ENCODE data around the gene FBXL19. TPM values are rescaled to one million over a fixed set of nuclear protein-coding genes. Genes with fewer than 3 reads are reported as not detected.

The FBXL19 gene
- total and polyA plus RNA-seq, 9 of the 15 experiments (the other 6 are each of a cell fraction or from before 2014, with no cell fraction given), result 0.13 to 48.0 (median 13.5) TPM; not detected in 1

DNA sequence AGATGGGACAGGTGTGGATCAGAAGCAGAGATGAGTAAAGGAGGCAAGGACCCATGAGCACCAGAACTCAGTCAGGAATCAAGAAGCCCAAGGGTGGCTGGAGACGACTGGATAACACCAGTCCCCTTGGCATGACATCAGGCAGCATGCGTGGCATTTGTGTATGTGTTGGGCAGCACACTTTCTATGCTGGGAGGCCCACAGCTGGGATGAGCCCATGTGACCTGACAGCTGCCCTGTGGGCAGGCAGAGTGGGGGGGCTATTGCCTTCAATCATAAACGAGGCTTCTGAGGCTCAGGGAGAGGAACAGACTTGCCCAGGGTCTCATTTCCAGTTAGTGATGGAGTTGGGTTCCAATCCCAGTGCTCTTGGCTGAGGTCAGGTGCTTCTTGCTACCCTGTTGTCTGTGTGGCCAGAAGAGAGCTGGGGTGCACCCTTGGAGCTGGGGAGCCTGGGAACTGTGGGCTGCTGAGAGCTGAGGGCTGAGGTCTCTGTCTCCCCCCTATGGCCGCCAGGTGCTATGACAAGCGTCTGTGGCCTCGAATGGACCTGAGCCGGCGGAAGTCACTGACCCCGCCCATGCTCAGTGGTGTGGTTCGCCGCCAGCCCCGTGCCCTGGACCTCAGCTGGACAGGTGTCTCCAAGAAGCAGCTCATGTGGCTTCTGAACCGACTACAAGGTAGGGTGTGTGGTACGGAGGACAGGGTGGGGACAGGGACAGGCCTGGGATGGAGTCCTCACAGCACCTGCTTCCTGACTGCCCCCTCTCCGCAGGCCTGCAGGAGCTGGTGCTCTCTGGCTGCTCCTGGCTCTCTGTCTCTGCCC is 18.4 kb downstream of the FBXL19 start (continued):
- TF ChIP-seq, protein P1, sequence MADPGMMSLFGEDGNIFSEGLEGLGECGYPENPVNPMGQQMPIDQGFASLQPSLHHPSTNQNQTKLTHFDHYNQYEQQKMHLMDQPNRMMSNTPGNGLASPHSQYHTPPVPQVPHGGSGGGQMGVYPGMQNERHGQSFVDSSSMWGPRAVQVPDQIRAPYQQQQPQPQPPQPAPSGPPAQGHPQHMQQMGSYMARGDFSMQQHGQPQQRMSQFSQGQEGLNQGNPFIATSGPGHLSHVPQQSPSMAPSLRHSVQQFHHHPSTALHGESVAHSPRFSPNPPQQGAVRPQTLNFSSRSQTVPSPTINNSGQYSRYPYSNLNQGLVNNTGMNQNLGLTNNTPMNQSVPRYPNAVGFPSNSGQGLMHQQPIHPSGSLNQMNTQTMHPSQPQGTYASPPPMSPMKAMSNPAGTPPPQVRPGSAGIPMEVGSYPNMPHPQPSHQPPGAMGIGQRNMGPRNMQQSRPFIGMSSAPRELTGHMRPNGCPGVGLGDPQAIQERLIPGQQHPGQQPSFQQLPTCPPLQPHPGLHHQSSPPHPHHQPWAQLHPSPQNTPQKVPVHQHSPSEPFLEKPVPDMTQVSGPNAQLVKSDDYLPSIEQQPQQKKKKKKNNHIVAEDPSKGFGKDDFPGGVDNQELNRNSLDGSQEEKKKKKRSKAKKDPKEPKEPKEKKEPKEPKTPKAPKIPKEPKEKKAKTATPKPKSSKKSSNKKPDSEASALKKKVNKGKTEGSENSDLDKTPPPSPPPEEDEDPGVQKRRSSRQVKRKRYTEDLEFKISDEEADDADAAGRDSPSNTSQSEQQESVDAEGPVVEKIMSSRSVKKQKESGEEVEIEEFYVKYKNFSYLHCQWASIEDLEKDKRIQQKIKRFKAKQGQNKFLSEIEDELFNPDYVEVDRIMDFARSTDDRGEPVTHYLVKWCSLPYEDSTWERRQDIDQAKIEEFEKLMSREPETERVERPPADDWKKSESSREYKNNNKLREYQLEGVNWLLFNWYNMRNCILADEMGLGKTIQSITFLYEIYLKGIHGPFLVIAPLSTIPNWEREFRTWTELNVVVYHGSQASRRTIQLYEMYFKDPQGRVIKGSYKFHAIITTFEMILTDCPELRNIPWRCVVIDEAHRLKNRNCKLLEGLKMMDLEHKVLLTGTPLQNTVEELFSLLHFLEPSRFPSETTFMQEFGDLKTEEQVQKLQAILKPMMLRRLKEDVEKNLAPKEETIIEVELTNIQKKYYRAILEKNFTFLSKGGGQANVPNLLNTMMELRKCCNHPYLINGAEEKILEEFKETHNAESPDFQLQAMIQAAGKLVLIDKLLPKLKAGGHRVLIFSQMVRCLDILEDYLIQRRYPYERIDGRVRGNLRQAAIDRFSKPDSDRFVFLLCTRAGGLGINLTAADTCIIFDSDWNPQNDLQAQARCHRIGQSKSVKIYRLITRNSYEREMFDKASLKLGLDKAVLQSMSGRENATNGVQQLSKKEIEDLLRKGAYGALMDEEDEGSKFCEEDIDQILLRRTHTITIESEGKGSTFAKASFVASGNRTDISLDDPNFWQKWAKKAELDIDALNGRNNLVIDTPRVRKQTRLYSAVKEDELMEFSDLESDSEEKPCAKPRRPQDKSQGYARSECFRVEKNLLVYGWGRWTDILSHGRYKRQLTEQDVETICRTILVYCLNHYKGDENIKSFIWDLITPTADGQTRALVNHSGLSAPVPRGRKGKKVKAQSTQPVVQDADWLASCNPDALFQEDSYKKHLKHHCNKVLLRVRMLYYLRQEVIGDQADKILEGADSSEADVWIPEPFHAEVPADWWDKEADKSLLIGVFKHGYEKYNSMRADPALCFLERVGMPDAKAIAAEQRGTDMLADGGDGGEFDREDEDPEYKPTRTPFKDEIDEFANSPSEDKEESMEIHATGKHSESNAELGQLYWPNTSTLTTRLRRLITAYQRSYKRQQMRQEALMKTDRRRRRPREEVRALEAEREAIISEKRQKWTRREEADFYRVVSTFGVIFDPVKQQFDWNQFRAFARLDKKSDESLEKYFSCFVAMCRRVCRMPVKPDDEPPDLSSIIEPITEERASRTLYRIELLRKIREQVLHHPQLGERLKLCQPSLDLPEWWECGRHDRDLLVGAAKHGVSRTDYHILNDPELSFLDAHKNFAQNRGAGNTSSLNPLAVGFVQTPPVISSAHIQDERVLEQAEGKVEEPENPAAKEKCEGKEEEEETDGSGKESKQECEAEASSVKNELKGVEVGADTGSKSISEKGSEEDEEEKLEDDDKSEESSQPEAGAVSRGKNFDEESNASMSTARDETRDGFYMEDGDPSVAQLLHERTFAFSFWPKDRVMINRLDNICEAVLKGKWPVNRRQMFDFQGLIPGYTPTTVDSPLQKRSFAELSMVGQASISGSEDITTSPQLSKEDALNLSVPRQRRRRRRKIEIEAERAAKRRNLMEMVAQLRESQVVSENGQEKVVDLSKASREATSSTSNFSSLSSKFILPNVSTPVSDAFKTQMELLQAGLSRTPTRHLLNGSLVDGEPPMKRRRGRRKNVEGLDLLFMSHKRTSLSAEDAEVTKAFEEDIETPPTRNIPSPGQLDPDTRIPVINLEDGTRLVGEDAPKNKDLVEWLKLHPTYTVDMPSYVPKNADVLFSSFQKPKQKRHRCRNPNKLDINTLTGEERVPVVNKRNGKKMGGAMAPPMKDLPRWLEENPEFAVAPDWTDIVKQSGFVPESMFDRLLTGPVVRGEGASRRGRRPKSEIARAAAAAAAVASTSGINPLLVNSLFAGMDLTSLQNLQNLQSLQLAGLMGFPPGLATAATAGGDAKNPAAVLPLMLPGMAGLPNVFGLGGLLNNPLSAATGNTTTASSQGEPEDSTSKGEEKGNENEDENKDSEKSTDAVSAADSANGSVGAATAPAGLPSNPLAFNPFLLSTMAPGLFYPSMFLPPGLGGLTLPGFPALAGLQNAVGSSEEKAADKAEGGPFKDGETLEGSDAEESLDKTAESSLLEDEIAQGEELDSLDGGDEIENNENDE (IDR thresholded peaks at IDR 0.05; ENCODE audit: low read depth, low read length), result no peak
- TF ChIP-seq CREB1 (IDR thresholded peaks at IDR 0.05) (peak; percentile 21; the same call in 1 of the 2 replicates), CREB1 (CRISPR knock-in tag; IDR thresholded peaks at IDR 0.05) (peak; percentile 77; the same call in 1 of the 2 replicates), TAF15 (IDR thresholded peaks at IDR 0.05; ENCODE audit: low read depth, low read length) (no peak), ATF7 (IDR thresholded peaks at IDR 0.05) (peak; percentile 67)
- TF ChIP-seq, protein P2, sequence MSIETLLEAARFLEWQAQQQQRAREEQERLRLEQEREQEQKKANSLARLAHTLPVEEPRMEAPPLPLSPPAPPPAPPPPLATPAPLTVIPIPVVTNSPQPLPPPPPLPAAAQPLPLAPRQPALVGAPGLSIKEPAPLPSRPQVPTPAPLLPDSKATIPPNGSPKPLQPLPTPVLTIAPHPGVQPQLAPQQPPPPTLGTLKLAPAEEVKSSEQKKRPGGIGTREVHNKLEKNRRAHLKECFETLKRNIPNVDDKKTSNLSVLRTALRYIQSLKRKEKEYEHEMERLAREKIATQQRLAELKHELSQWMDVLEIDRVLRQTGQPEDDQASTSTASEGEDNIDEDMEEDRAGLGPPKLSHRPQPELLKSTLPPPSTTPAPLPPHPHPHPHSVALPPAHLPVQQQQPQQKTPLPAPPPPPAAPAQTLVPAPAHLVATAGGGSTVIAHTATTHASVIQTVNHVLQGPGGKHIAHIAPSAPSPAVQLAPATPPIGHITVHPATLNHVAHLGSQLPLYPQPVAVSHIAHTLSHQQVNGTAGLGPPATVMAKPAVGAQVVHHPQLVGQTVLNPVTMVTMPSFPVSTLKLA (conservative IDR thresholded peaks at IDR 0.05), result no peak; a peak in 1 of 4 replicates

All from K562 (cell line).